ENCODE results near the gene HIC2. TPM values are rescaled to one million over a fixed set of nuclear protein-coding genes. Genes with fewer than 3 reads are reported as not detected.

Gene HIC2, protein sequence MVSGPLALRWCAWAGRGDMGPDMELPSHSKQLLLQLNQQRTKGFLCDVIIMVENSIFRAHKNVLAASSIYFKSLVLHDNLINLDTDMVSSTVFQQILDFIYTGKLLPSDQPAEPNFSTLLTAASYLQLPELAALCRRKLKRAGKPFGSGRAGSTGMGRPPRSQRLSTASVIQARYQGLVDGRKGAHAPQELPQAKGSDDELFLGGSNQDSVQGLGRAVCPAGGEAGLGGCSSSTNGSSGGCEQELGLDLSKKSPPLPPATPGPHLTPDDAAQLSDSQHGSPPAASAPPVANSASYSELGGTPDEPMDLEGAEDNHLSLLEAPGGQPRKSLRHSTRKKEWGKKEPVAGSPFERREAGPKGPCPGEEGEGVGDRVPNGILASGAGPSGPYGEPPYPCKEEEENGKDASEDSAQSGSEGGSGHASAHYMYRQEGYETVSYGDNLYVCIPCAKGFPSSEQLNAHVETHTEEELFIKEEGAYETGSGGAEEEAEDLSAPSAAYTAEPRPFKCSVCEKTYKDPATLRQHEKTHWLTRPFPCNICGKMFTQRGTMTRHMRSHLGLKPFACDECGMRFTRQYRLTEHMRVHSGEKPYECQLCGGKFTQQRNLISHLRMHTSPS
- total RNA-seq, result 11.3 TPM

GRCh38 chr22:21417227-21417746 is at the start of gene HIC2:
Gene HIC2, plus strand, starts transcription at chr22:21417371. Its CDS starts 25,461 bp downstream, at chr22:21442832.

DNA sequence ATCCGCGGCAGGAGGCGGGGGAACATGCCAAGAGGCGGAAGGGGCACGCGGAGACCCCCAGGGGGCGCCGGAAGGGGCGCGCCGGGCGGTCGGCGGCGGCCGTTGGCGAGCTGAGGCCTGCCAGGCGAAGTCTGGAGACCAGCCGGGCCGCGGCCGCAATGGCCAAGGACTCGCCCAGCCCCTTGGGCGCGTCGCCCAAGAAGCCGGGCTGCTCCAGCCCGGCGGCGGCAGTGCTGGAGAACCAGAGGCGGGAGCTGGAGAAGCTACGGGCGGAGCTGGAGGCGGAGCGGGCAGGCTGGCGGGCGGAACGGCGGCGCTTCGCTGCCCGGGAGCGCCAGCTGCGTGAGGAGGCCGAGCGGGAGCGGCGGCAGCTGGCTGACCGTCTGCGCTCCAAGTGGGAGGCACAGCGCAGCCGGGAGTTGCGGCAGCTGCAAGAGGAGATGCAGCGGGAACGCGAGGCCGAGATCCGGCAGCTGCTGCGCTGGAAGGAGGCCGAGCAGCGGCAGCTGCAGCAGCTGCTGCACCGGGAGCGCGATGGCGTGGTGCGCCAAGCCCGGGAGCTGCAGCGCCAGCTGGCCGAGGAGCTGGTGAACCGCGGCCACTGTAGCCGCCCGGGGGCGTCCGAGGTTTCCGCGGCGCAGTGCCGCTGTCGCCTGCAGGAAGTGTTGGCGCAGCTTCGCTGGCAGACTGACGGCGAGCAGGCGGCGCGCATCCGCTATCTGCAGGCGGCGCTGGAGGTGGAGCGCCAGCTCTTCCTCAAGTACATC is 33.3 kb upstream of the HIC2 start, which contains the start of gene RIMBP3B:
RIMBP3B (plus strand) TSS at position 51 of the 767 bp plus-strand sequence; CDS start at position 159, 108 bp downstream.

GRCh38 chr22:21467337-21468193 is 50.4 kb downstream of the HIC2 start, which contains the start of gene TMEM191C:
Gene TMEM191C, plus strand, starts transcription at chr22:21467387. Its CDS starts 73 bp downstream, at chr22:21467460.

Other genes starting within 250 kb of the HIC2 start
- gene RIMBP3B, start 33.6 kb upstream of the HIC2 start, total RNA-seq, result 0.60 TPM
- gene TMEM191C, start 50.0 kb downstream of the HIC2 start, total RNA-seq, result 1.6 TPM
- gene RIMBP3C, start 134.1 kb downstream of the HIC2 start, total RNA-seq, result 1.2 TPM
- 36.7 TPM for gene UBE2L3, start 150.3 kb downstream of the HIC2 start, total RNA-seq
- gene YDJC, start 212.7 kb downstream of the HIC2 start, total RNA-seq, result 9.2 TPM
- 0.27 TPM for gene CCDC116, start 215.4 kb downstream of the HIC2 start, total RNA-seq
- gene SDF2L1, start 224.9 kb downstream of the HIC2 start, total RNA-seq, result 3.8 TPM
- gene PPIL2, start 248.6 kb downstream of the HIC2 start, total RNA-seq, result 42.7 TPM